ENCODE measurements around the gene MOV10L1.

DNA sequence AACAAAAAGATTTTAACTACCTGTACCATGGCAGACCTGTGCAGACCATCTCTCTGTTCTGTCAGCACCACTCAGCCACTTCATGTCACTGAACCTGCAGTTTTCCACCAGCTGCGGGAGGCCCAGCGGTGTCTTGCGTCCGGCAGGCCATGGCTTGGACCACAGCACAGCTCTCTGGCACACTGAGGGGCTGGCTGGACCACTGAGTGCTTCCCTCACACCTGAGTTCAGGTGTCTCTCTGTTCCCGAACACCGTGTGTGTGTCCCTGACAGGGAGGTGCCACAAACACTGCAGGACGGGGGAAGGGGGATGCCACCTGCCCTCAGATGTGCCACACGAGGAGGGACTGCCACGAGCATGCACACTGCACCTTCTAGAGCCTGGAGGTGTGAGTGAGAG is 17.7 kb downstream of the MOV10L1 start:
- TF ChIP-seq EZH2 (IDR thresholded peaks at IDR 0.05; ENCODE audit: low read length, unreplicated experiment) = no peak
- no peak for TF ChIP-seq CTCF (conservative IDR thresholded peaks at IDR 0.05; ENCODE audit: low read depth, low read length)
- no peak for TF ChIP-seq EZH2phosphoT487 (IDR thresholded peaks at IDR 0.05; ENCODE audit: borderline replicate concordance, low read length)
